22Rv1 (cell line): ENCODE measurements around the gene TROAP.
"Not testable (repeated sequence)": the region's sequence is repeated elsewhere in the genome, so short reads cannot be mapped to it uniquely, and the experiment has no call there.

Source experiments
- H3K27ac ChIP-seq: fragments of 450-650 bp; 2 replicates; pipeline ENCODE4 v1.5.1; 2017
- CTCF ChIP-seq: fragments of 450-650 bp; IDR thresholded peaks from 2 replicates; pipeline ENCODE4 v1.5.1; 2017; ENCODE audit warnings: mild to moderate bottlenecking
- ZFX ChIP-seq: fragments of 450-650 bp; IDR thresholded peaks from 2 replicates; pipeline ENCODE4 v1.6.1; 2017; ENCODE audit warnings: antibody characterized with exemption, borderline replicate concordance

TROAP gene

GRCh38 chr12:49305762-49306510, 17.1 kb upstream of the TROAP start:
- H3K27ac ChIP-seq = no peak overlapping the region
- TF ChIP-seq CTCF (no peak), ZFX (no peak)

GRCh38 chr12:49309386-49309785, 13.7 kb upstream of the TROAP start:
- TF ChIP-seq ZFX (no peak), CTCF (no peak)
- H3K27ac ChIP-seq = no peak overlapping the region

GRCh38 chr12:49310451-49311000, 12.5 kb upstream of the TROAP start:
- H3K27ac ChIP-seq = not testable (repeated sequence)

- H3K27ac ChIP-seq = no peak overlapping the region
- TF ChIP-seq ZFX (no peak), CTCF (no peak)
Observed at GRCh38 chr12:49314811-49315210, 8.2 kb upstream of the TROAP start.

- not testable (repeated sequence) for H3K27ac ChIP-seq
Observed at GRCh38 chr12:49317118-49317517, 5.9 kb upstream of the TROAP start.

GRCh38 chr12:49320411-49321103, 2.5 kb upstream of the TROAP start:
- not testable (repeated sequence) for H3K27ac ChIP-seq

- H3K27ac ChIP-seq = peak overlapping the region; percentile 70
- TF ChIP-seq ZFX (no peak), CTCF (no peak)
Observed at GRCh38 chr12:49322367-49322707, 718 bp upstream of the TROAP start.

GRCh38 chr12:49323524-49324097, 556 bp downstream of the TROAP start:
- peak overlapping the region; percentile 70 for H3K27ac ChIP-seq
- TF ChIP-seq CTCF (no peak), ZFX (no peak)
